ENCODE results near the gene OXCT1. TPM values are rescaled to one million over a fixed set of nuclear protein-coding genes. Genes with fewer than 3 reads are reported as not detected.

The OXCT1 gene
- total RNA-seq (2014; rRNA removed; shearing (Covaris generic)) = 16.1 and 18.8 TPM in 2 replicates
- polyA plus RNA-seq (2016; fragmentation: Nextera tagmentation; extraction: Ambion mirVana) = 20.5 and 22.4 TPM in 2 replicates

- DNase-seq = peak; percentile 95
- Histone ChIP-seq H3K27ac (peak within 1 kb of the TSS; percentile 78), H3K4me1 (ENCODE audit: insufficient read depth) (no peaks in the 10 kb centered on the region), H3K9me3 (ENCODE audit: low read depth) (no peaks in the 10 kb centered on the region), H3K36me3 (ENCODE audit: low read depth) (no peaks in the 10 kb centered on the region), H3K9me2 (ENCODE audit: insufficient read depth) (no peaks in the 10 kb centered on the region), H3F3A (ENCODE audit: insufficient read depth) (peaks cover 10% of the 10 kb centered on the region; the same call in 1 of the 2 replicates), H2AFZ (peak within 1 kb of the TSS; percentile 91), H4K20me1 (ENCODE audit: insufficient read depth) (no peaks in the 10 kb centered on the region), H3K9ac (peak within 1 kb of the TSS; percentile 88), H3K4me3 (peak within 1 kb of the TSS; percentile 95), H3K4me2 (ENCODE audit: unreplicated experiment) (peak within 1 kb of the TSS; percentile 77), H3K79me2 (ENCODE audit: insufficient read depth) (peaks cover 34% of the 10 kb centered on the region), H3K27me3 (replicated peaks; ENCODE audit: insufficient read depth) (no peaks in the 10 kb centered on the region)
- 1 to 2% methylated on average over 70 to 82 of the region's 82 CpGs for WGBS, 2 experiments (ENCODE audit: low coverage in 1 of 2, low lambda C conversion rate in 2 of 2, missing lambda C conversion rate in 2 of 2)
- in situ Hi-C loops (cut with MboI) = loop anchor here (25.0 kb wide), 1 partner anchor 892 kb away; the partner anchor contains the start of gene CCDC152
- no peak for TF ChIP-seq EZH2phosphoT487 (IDR thresholded peaks at IDR 0.05; ENCODE audit: insufficient read depth, low read depth)
- no peak for TF ChIP-seq EZH2 (IDR thresholded peaks at IDR 0.05; ENCODE audit: insufficient read depth, poor library complexity, severe bottlenecking)
Measured at GRCh38 chr5:41869724-41870626, at the start of gene OXCT1. Gene OXCT1 (minus strand): TSS chr5:41870425. CDS start chr5:41870358, 67 bp downstream.

GRCh38 chr5:41918105-41918504 lies 47.9 kb upstream of the OXCT1 start:
- Histone ChIP-seq H3K9ac (no peak overlapping the region), H3K4me1 (ENCODE audit: insufficient read depth) (peaks cover 14% of the 10 kb centered on the region), H4K20me1 (ENCODE audit: insufficient read depth) (no peaks in the 10 kb centered on the region), H3K79me2 (ENCODE audit: insufficient read depth) (0 out of 2 replicates have a peak, but pooled peaks cover 5% of the 10 kb centered on the region), H3K36me3 (ENCODE audit: low read depth) (peaks cover 40% of the 10 kb centered on the region), H3K27me3 (replicated peaks; ENCODE audit: insufficient read depth) (no peaks in the 10 kb centered on the region), H3F3A (ENCODE audit: insufficient read depth) (peaks cover 14% of the 10 kb centered on the region), H3K4me2 (ENCODE audit: unreplicated experiment) (no peak overlapping the region), H3K9me3 (ENCODE audit: low read depth) (no peaks in the 10 kb centered on the region), H3K9me2 (ENCODE audit: insufficient read depth) (no peaks in the 10 kb centered on the region), H3K4me3 (no peak overlapping the region), H2AFZ (no peak overlapping the region), H3K27ac (no peak overlapping the region)
- TF ChIP-seq EZH2phosphoT487 (IDR thresholded peaks at IDR 0.05; ENCODE audit: insufficient read depth, low read depth) = no peak
- no peak for TF ChIP-seq EZH2 (IDR thresholded peaks at IDR 0.05; ENCODE audit: insufficient read depth, poor library complexity, severe bottlenecking)
- in situ Hi-C loops (cut with MboI) = no loop called here
- 96 to 97% methylated on average over 2 of the region's 2 CpGs for WGBS, 2 experiments (ENCODE audit: low coverage in 1 of 2, low lambda C conversion rate in 2 of 2, missing lambda C conversion rate in 2 of 2)
- no peak for DNase-seq

- Histone ChIP-seq H3K27me3 (replicated peaks; ENCODE audit: insufficient read depth) (no peaks in the 10 kb centered on the region), H3K9ac (peak overlapping the region; percentile 36), H3K4me3 (0 out of 2 replicates have a peak overlapping the region, but pooled peaks have one; percentile 20), H3K27ac (peak overlapping the region; percentile 60), H4K20me1 (ENCODE audit: insufficient read depth) (no peaks in the 10 kb centered on the region; the same call in 1 of the 2 replicates), H3K36me3 (ENCODE audit: low read depth) (peaks cover 48% of the 10 kb centered on the region), H3F3A (ENCODE audit: insufficient read depth) (peaks cover 24% of the 10 kb centered on the region), H3K79me2 (ENCODE audit: insufficient read depth) (peaks cover 48% of the 10 kb centered on the region), H3K4me1 (ENCODE audit: insufficient read depth) (peaks cover 38% of the 10 kb centered on the region), H3K9me2 (ENCODE audit: insufficient read depth) (no peaks in the 10 kb centered on the region), H2AFZ (no peak overlapping the region), H3K4me2 (ENCODE audit: unreplicated experiment) (peak overlapping the region; percentile 68), H3K9me3 (ENCODE audit: low read depth) (no peaks in the 10 kb centered on the region)
- peak; percentile 83 for DNase-seq
- in situ Hi-C loops (cut with MboI) = no loop called here
- TF ChIP-seq EZH2phosphoT487 (IDR thresholded peaks at IDR 0.05; ENCODE audit: insufficient read depth, low read depth) (no peak), EZH2 (IDR thresholded peaks at IDR 0.05; ENCODE audit: insufficient read depth, poor library complexity, severe bottlenecking) (no peak)
- WGBS, 2 experiments (ENCODE audit: low coverage in 1 of 2, low lambda C conversion rate in 2 of 2, missing lambda C conversion rate in 2 of 2) = 81 to 82% methylated on average over 4 of the region's 4 CpGs
Measured at GRCh38 chr5:41908374-41909079, 38.3 kb upstream of the OXCT1 start.

- Histone ChIP-seq H3K79me2 (ENCODE audit: insufficient read depth) (peaks cover 48% of the 10 kb centered on the region), H3K9me2 (ENCODE audit: insufficient read depth) (no peaks in the 10 kb centered on the region; the same call in 1 of the 2 replicates), H3K36me3 (ENCODE audit: low read depth) (peaks cover 34% of the 10 kb centered on the region), H3K4me3 (no peak overlapping the region), H3K4me2 (ENCODE audit: unreplicated experiment) (no peak overlapping the region), H3K4me1 (ENCODE audit: insufficient read depth) (peaks cover 42% of the 10 kb centered on the region), H3K27ac (no peak overlapping the region), H2AFZ (no peak overlapping the region), H3F3A (ENCODE audit: insufficient read depth) (peaks cover 24% of the 10 kb centered on the region), H3K9me3 (ENCODE audit: low read depth) (no peaks in the 10 kb centered on the region), H4K20me1 (ENCODE audit: insufficient read depth) (no peaks in the 10 kb centered on the region; the same call in 1 of the 2 replicates), H3K27me3 (replicated peaks; ENCODE audit: insufficient read depth) (no peaks in the 10 kb centered on the region), H3K9ac (no peak overlapping the region)
- no peak for TF ChIP-seq EZH2phosphoT487 (IDR thresholded peaks at IDR 0.05; ENCODE audit: insufficient read depth, low read depth)
- 85 to 90% methylated on average over 2 of the region's 2 CpGs for WGBS, 2 experiments (ENCODE audit: low coverage in 1 of 2, low lambda C conversion rate in 2 of 2, missing lambda C conversion rate in 2 of 2)
- DNase-seq = no peak
- in situ Hi-C loops (cut with MboI) = no loop called here
Measured at GRCh38 chr5:41906151-41906550, 35.9 kb upstream of the OXCT1 start.

All from GM23248 (cell line).